IPS-20b (cell line): ENCODE measurements around the gene MST1.

ENCODE experiments used
- H3K27ac ChIP-seq: one replicate; pipeline ENCODE4 v1.5.1; 2013; ENCODE audit warnings: low read length
- H3K27me3 ChIP-seq: 2 replicates; pipeline ENCODE4 v1.6.1; 2013; ENCODE audit warnings: mild to moderate bottlenecking, low read length, inconsistent platforms; ENCODE audit not compliant: insufficient read depth
- H3K36me3 ChIP-seq: 2 replicates; pipeline ENCODE4 v1.6.1; 2013; ENCODE audit warnings: low read depth, mild to moderate bottlenecking, inconsistent platforms, low read length, moderate library complexity; ENCODE audit not compliant: insufficient read depth
- H3K4me1 ChIP-seq: 2 replicates; pipeline ENCODE4 v1.6.1; 2013; ENCODE audit warnings: mild to moderate bottlenecking, control low read depth, inconsistent platforms, low read length, moderate library complexity; ENCODE audit not compliant: insufficient read depth
- H3K4me3 ChIP-seq: 2 replicates; pipeline ENCODE4 v1.5.1; 2013; ENCODE audit warnings: mild to moderate bottlenecking, low read length, inconsistent platforms
- H3K9ac ChIP-seq: 2 replicates; pipeline ENCODE4 v1.6.1; 2013; ENCODE audit warnings: low read depth, mild to moderate bottlenecking, inconsistent platforms, low read length, moderate library complexity
- H3K9me3 ChIP-seq: 2 replicates; pipeline ENCODE4 v1.6.1; 2013; ENCODE audit warnings: mild to moderate bottlenecking, low read depth, low read length, inconsistent platforms; ENCODE audit not compliant: insufficient read depth

The MST1 gene

GRCh38 chr3:49717211-49717958, 28.1 kb upstream of the MST1 start:
- Histone ChIP-seq H3K27me3 (no peaks in the 10 kb centered on the region), H3K36me3 (peaks cover 25% of the 10 kb centered on the region), H3K9ac (no peak overlapping the region), H3K4me3 (no peak overlapping the region), H3K9me3 (no peaks in the 10 kb centered on the region), H3K27ac (no peak overlapping the region), H3K4me1 (no peaks in the 10 kb centered on the region)

GRCh38 chr3:49716691-49717210, 27.5 kb upstream of the MST1 start:
- Histone ChIP-seq H3K4me3 (no peak overlapping the region), H3K27ac (no peak overlapping the region), H3K36me3 (peaks cover 19% of the 10 kb centered on the region), H3K27me3 (no peaks in the 10 kb centered on the region), H3K9me3 (no peaks in the 10 kb centered on the region), H3K4me1 (no peaks in the 10 kb centered on the region), H3K9ac (no peak overlapping the region)

GRCh38 chr3:49716169-49716568, 26.9 kb upstream of the MST1 start:
- Histone ChIP-seq H3K4me1 (no peaks in the 10 kb centered on the region), H3K9me3 (no peaks in the 10 kb centered on the region), H3K9ac (no peak overlapping the region; the same call in 1 of the 2 replicates), H3K27me3 (no peaks in the 10 kb centered on the region), H3K36me3 (peaks cover 13% of the 10 kb centered on the region), H3K4me3 (no peak overlapping the region), H3K27ac (no peak overlapping the region)

GRCh38 chr3:49715611-49716121, 26.4 kb upstream of the MST1 start:
- H3K36me3 ChIP-seq, result peaks cover 8% of the 10 kb centered on the region

GRCh38 chr3:49714728-49715550, 25.7 kb upstream of the MST1 start:
- Histone ChIP-seq H3K36me3 (peaks cover 6% of the 10 kb centered on the region; the same call in 1 of the 2 replicates), H3K27me3 (no peaks in the 10 kb centered on the region), H3K27ac (no peak overlapping the region), H3K9me3 (no peaks in the 10 kb centered on the region), H3K4me1 (no peaks in the 10 kb centered on the region), H3K9ac (no peak overlapping the region), H3K4me3 (no peak overlapping the region)

More at GRCh38 chr3:49715611-49716121, 26.4 kb upstream of the MST1 start:
- H3K27ac ChIP-seq, result no peak overlapping the region
- no peaks in the 10 kb centered on the region for H3K4me1 ChIP-seq
- no peak overlapping the region; the same call in 1 of the 2 replicates for H3K9ac ChIP-seq
- H3K27me3 ChIP-seq, result no peaks in the 10 kb centered on the region
- no peaks in the 10 kb centered on the region for H3K9me3 ChIP-seq
- H3K4me3 ChIP-seq, result no peak overlapping the region

- Histone ChIP-seq H3K27me3 (no peaks in the 10 kb centered on the region), H3K4me1 (no peaks in the 10 kb centered on the region), H3K27ac (no peak overlapping the region), H3K9ac (no peak overlapping the region), H3K9me3 (no peaks in the 10 kb centered on the region), H3K36me3 (peaks cover 6% of the 10 kb centered on the region; the same call in 1 of the 2 replicates), H3K4me3 (no peak overlapping the region)
Observed at GRCh38 chr3:49713336-49714105, 24.2 kb upstream of the MST1 start.

- H3K9me3 ChIP-seq, result no peaks in the 10 kb centered on the region
- H3K27me3 ChIP-seq, result no peaks in the 10 kb centered on the region
- no peak overlapping the region for H3K27ac ChIP-seq
- H3K9ac ChIP-seq, result no peak overlapping the region
- no peaks in the 10 kb centered on the region for H3K4me1 ChIP-seq
- peaks cover 6% of the 10 kb centered on the region; the same call in 1 of the 2 replicates for H3K36me3 ChIP-seq
- H3K4me3 ChIP-seq, result no peak overlapping the region
Observed at GRCh38 chr3:49712631-49713317, 23.5 kb upstream of the MST1 start.

- no peak overlapping the region for H3K4me3 ChIP-seq
- no peak overlapping the region for H3K27ac ChIP-seq
- peaks cover 6% of the 10 kb centered on the region; the same call in 1 of the 2 replicates for H3K36me3 ChIP-seq
- no peaks in the 10 kb centered on the region for H3K9me3 ChIP-seq
- no peak overlapping the region for H3K9ac ChIP-seq
- no peaks in the 10 kb centered on the region for H3K27me3 ChIP-seq
- no peaks in the 10 kb centered on the region for H3K4me1 ChIP-seq
Observed at GRCh38 chr3:49712166-49712565, 22.9 kb upstream of the MST1 start.

GRCh38 chr3:49711489-49711888, 22.2 kb upstream of the MST1 start:
- H3K4me1 ChIP-seq, result no peaks in the 10 kb centered on the region
- H3K27ac ChIP-seq, result no peak overlapping the region

GRCh38 chr3:49709852-49710251, 20.6 kb upstream of the MST1 start:
- Histone ChIP-seq H3K27ac (no peak overlapping the region), H3K9ac (no peak overlapping the region), H3K9me3 (no peaks in the 10 kb centered on the region), H3K27me3 (no peaks in the 10 kb centered on the region), H3K4me3 (no peak overlapping the region), H3K36me3 (peaks cover 8% of the 10 kb centered on the region), H3K4me1 (no peaks in the 10 kb centered on the region)

More at GRCh38 chr3:49711489-49711888, 22.2 kb upstream of the MST1 start:
- no peak overlapping the region for H3K9ac ChIP-seq
- peaks cover 6% of the 10 kb centered on the region; the same call in 1 of the 2 replicates for H3K36me3 ChIP-seq
- no peaks in the 10 kb centered on the region for H3K9me3 ChIP-seq
- no peaks in the 10 kb centered on the region for H3K27me3 ChIP-seq
- no peak overlapping the region for H3K4me3 ChIP-seq

- H3K36me3 ChIP-seq, result peaks cover 19% of the 10 kb centered on the region
- no peaks in the 10 kb centered on the region for H3K9me3 ChIP-seq
Observed at GRCh38 chr3:49707113-49707480, 17.8 kb upstream of the MST1 start.

More at GRCh38 chr3:49707113-49707480, 17.8 kb upstream of the MST1 start:
- Histone ChIP-seq H3K27ac (no peak overlapping the region), H3K9ac (no peak overlapping the region), H3K4me3 (no peak overlapping the region), H3K4me1 (no peaks in the 10 kb centered on the region), H3K27me3 (no peaks in the 10 kb centered on the region)
